Activated CD4-positive, alpha-beta T cell treated with anti-CD3 and anti-CD28 coated beads, Interleukin-2, amount 10 ng/mL, durations not matched to agents 7 days and 5 days (primary cell): ENCODE results near the gene RTP5. TPM values are rescaled to one million over a fixed set of nuclear protein-coding genes. Genes with fewer than 3 reads are reported as not detected.
"Not testable (repeated sequence)": the region's sequence is repeated elsewhere in the genome, so short reads cannot be mapped to it uniquely, and the experiment has no call there.

Experiments used
- CTCF ChIA-PET: fragments of 350-600 bp; sonication (Branson Sonifier 250); formaldehyde crosslinking; loops from one replicate; lab custom pipeline; 2021; ENCODE audit warnings: antibody characterized with exemption; lab: Charles Lee
- POLR2A ChIA-PET: fragments of 350-600 bp; sonication (Branson Sonifier 250); formaldehyde crosslinking; loops from one replicate; lab custom pipeline; 2021; ENCODE audit warnings: antibody characterized with exemption; lab: Charles Lee
- DNase-seq: peaks from one replicate; pipeline ENCODE4 v3.0.0-alpha.2; 2020
- H3K27ac Mint-ChIP-seq: one replicate; pipeline ENCODE4 v1.8.0; 2021; ENCODE audit warnings: mild to moderate bottlenecking, moderate library complexity, mixed read lengths
- H3K27me3 Mint-ChIP-seq: one replicate; pipeline ENCODE4 v1.8.0; 2021; ENCODE audit warnings: mixed read lengths
- H3K36me3 Mint-ChIP-seq: one replicate; pipeline ENCODE4 v1.8.0; 2021; ENCODE audit warnings: low read depth, mixed read lengths
- H3K4me1 Mint-ChIP-seq: one replicate; pipeline ENCODE4 v1.8.0; 2021; ENCODE audit warnings: mixed read lengths
- H3K4me3 Mint-ChIP-seq: one replicate; pipeline ENCODE4 v1.8.0; 2021; ENCODE audit warnings: mild to moderate bottlenecking, moderate library complexity, mixed read lengths
- H3K9me3 Mint-ChIP-seq: one replicate; pipeline ENCODE4 v1.8.0; 2021; ENCODE audit warnings: mixed read lengths
- total RNA-seq, 2 experiments: library from RNA; stranded (reverse); gene quantifications; one replicate each; pipeline ENCODE4 v1.2.3, GENCODE V29; 2021

The RTP5 gene
- total RNA-seq, 2 experiments from 2014 or later = not detected

- H3K4me3 Mint-ChIP-seq = no peak overlapping the region
- peaks cover 7% of the 10 kb centered on the region for H3K27me3 Mint-ChIP-seq
- ChIA-PET CTCF (no interaction called here), POLR2A (no interaction called here)
- peaks cover 28% of the 10 kb centered on the region for H3K4me1 Mint-ChIP-seq
- no peaks in the 10 kb centered on the region for H3K36me3 Mint-ChIP-seq
- no peaks in the 10 kb centered on the region for H3K9me3 Mint-ChIP-seq
- DNase-seq = no peak
- peak overlapping the region; percentile 13 for H3K27ac Mint-ChIP-seq
Observed at GRCh38 chr2:241872313-241872642, 2.7 kb downstream of the RTP5 start.

GRCh38 chr2:241873081-241873802 is 3.7 kb downstream of the RTP5 start:
- H3K27me3 Mint-ChIP-seq = peaks cover 7% of the 10 kb centered on the region
- H3K36me3 Mint-ChIP-seq = no peaks in the 10 kb centered on the region
- H3K9me3 Mint-ChIP-seq = no peaks in the 10 kb centered on the region
- ChIA-PET CTCF (no interaction called here), POLR2A (no interaction called here)
- no peak overlapping the region for H3K27ac Mint-ChIP-seq
- no peak overlapping the region for H3K4me3 Mint-ChIP-seq
- peaks cover 18% of the 10 kb centered on the region for H3K4me1 Mint-ChIP-seq
- no peak for DNase-seq

GRCh38 chr2:241873803-241874110 is 4.2 kb downstream of the RTP5 start:
- peaks cover 13% of the 10 kb centered on the region for H3K4me1 Mint-ChIP-seq
- CTCF ChIA-PET = no interaction called here
- POLR2A ChIA-PET = no interaction called here

GRCh38 chr2:241874277-241874925 is 4.9 kb downstream of the RTP5 start:
- H3K9me3 Mint-ChIP-seq = no peaks in the 10 kb centered on the region
- peaks cover 4% of the 10 kb centered on the region for H3K27me3 Mint-ChIP-seq
- no peak for DNase-seq
- no peak overlapping the region for H3K4me3 Mint-ChIP-seq
- ChIA-PET POLR2A (no interaction called here), CTCF (no interaction called here)
- peaks cover 7% of the 10 kb centered on the region for H3K4me1 Mint-ChIP-seq
- H3K36me3 Mint-ChIP-seq = no peaks in the 10 kb centered on the region
- H3K27ac Mint-ChIP-seq = no peak overlapping the region

More at GRCh38 chr2:241873803-241874110, 4.2 kb downstream of the RTP5 start:
- H3K27me3 Mint-ChIP-seq = peaks cover 7% of the 10 kb centered on the region
- DNase-seq = no peak
- no peak overlapping the region for H3K27ac Mint-ChIP-seq
- H3K36me3 Mint-ChIP-seq = no peaks in the 10 kb centered on the region
- H3K4me3 Mint-ChIP-seq = no peak overlapping the region
- H3K9me3 Mint-ChIP-seq = no peaks in the 10 kb centered on the region

DNA sequence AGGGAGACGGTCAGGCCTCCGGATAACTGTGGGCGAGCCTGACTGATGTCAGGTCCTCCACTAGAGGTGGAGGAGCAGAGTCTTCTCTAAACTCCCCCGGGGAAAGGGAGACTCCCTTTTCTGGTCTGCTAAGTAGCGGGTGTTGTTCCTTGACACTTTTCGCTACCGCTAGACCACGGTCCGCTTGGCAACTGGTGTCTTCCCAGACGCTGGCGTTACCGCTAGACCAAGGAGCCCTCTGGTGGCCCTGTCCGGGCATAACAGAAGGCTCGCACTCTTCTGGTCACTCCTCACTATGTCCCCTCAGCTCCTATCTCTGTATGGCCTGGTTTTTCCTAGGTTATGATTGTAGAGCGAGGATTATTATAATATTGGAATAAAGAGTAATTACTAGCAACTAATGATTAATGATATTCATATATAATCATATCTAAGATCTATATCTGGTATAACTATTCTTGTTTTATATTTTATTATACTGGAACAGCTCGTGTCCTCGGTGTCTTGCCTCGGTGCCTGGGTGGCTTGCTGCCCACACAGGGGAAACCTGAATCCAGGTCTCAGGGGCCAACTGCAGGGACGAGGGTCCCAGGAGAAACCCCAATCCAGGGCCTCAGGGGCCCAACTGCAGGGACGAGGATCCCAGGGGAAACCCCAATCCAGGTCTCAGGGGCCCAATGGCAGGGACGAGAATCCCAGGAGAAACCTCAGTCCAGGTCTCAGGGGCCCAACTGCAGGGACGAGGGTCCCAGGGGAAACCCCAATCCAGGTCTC is 6.4 kb downstream of the RTP5 start:
- H3K4me3 Mint-ChIP-seq, H3K9me3 Mint-ChIP-seq, H3K27me3 Mint-ChIP-seq, POLR2A ChIA-PET, DNase-seq, H3K27ac Mint-ChIP-seq, H3K36me3 Mint-ChIP-seq: not testable (repeated sequence)
- CTCF ChIA-PET = interaction anchor here (0.7 kb wide), 1 partner anchor 98 kb away, joined by 3 read pairs; no protein-coding TSS in a partner anchor
- H3K4me1 Mint-ChIP-seq = peaks cover 16% of the 10 kb centered on the region

GRCh38 chr2:241876528-241877196 is 7.1 kb downstream of the RTP5 start:
- peak overlapping the region; percentile 54 for H3K27ac Mint-ChIP-seq
- H3K27me3 Mint-ChIP-seq = peaks cover 2% of the 10 kb centered on the region
- peaks cover 18% of the 10 kb centered on the region for H3K4me1 Mint-ChIP-seq
- no peak for DNase-seq
- CTCF ChIA-PET = interaction anchor here (3.1 kb wide), 1 partner anchor 8 kb away, joined by 19 read pairs; the partner anchor contains the start of gene RTP5
- H3K4me3 Mint-ChIP-seq = no peak overlapping the region
- H3K9me3 Mint-ChIP-seq = no peaks in the 10 kb centered on the region
- POLR2A ChIA-PET = no interaction called here
- H3K36me3 Mint-ChIP-seq = no peaks in the 10 kb centered on the region

GRCh38 chr2:241877197-241877685 is 7.7 kb downstream of the RTP5 start:
- Mint-ChIP-seq H3K27ac (peak overlapping the region; percentile 54), H3K36me3 (no peaks in the 10 kb centered on the region), H3K27me3 (peaks cover 2% of the 10 kb centered on the region), H3K4me1 (peaks cover 23% of the 10 kb centered on the region), H3K4me3 (no peak overlapping the region), H3K9me3 (no peaks in the 10 kb centered on the region)
- ChIA-PET CTCF (interaction anchor here (1.4 to 3.6 kb wide), 3 partner anchors 9 to 176 kb away, joined by 3 to 22 read pairs (median 19); partner anchors contain the start of genes ING5 and RTP5), POLR2A (no interaction called here)
- DNase-seq = no peak

DNA sequence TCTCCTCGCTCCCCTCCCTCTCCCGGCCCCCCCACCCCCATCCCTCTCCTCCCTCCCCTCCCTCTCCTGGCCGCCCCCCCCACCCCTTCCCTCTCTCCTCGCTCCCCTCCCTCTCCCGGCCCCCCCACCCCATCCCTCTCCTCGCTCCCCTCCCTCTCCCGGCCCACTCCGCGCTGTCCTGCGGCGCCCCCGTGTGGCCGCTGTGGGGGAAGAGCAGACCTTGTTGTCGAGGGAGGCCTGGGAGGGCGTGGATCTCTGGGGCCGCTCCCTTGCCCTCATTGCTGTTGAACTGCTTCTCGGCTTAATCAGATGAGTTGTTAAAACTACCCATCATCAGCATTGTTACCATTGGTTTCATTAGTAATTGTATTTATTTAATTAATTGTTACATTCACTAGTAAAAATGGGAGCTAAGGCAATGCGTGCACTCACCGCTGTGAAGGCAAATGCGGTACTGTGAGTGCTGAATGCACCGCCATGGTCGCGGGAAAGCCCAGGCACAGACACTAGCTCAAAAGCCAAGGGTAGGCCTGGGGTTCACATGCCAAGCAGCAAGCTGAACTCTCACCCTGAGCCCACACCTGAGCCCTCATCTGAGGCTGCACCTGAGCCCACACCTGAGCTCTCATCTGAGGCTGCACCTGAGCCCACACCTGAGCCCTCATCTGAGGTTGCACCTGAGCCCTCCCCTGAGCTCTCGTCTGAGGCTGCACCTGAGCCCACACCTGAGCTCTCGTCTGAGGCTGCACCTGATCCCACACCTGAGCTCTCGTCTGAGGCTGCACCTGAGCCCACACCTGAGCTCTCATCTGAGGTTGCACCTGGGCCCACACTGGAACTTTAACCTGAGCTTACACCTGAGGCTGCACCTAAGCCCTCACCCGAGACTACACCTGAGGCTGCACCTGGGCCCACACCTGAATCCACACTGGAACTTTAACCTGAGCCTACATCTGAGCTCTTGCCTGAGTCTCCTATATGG is 8.8 kb downstream of the RTP5 start:
- Mint-ChIP-seq H3K27me3 (peaks cover 2% of the 10 kb centered on the region), H3K4me3 (no peak overlapping the region), H3K27ac (no peak overlapping the region), H3K9me3 (no peaks in the 10 kb centered on the region), H3K4me1 (peaks cover 34% of the 10 kb centered on the region), H3K36me3 (peaks cover 4% of the 10 kb centered on the region)
- ChIA-PET POLR2A (no interaction called here), CTCF (interaction anchor here (0.6 to 3.6 kb wide), 23 partner anchors 8 to 1027 kb away, joined by 3 to 22 read pairs (median 3); partner anchors contain the start of genes DTYMK, ING5 and RTP5)
- peak; percentile 78 for DNase-seq

DNA sequence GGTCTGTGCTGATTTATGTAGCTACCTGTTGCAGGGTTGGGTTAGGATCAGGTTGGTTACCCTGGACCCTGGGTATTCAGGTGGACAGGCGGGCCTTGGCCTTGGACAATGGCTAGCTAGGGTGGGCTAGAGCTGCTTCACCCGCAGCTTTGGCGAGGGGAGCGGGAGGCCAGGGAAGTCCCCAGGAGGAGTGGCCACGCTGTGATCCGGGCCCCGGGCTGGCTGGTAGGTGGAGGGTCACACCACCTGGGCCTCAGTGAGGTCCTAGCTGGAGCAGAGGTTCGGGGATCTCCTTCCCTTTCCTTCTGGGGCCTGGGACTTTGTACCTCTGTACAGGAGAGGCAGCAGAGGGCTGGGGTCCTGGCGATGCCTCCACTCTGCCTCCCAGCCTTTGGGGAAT is 9.8 kb downstream of the RTP5 start:
- Mint-ChIP-seq H3K27ac (peak overlapping the region; percentile 82), H3K4me3 (no peak overlapping the region), H3K36me3 (peaks cover 7% of the 10 kb centered on the region), H3K9me3 (no peaks in the 10 kb centered on the region), H3K27me3 (peaks cover 2% of the 10 kb centered on the region), H3K4me1 (peaks cover 34% of the 10 kb centered on the region)
- ChIA-PET CTCF (interaction anchor here (1.1 to 3.6 kb wide), 14 partner anchors 9 to 1028 kb away, joined by 3 to 22 read pairs (median 4); partner anchors contain the start of genes D2HGDH, DTYMK, ING5 and RTP5), POLR2A (no interaction called here)
- DNase-seq = no peak

DNA sequence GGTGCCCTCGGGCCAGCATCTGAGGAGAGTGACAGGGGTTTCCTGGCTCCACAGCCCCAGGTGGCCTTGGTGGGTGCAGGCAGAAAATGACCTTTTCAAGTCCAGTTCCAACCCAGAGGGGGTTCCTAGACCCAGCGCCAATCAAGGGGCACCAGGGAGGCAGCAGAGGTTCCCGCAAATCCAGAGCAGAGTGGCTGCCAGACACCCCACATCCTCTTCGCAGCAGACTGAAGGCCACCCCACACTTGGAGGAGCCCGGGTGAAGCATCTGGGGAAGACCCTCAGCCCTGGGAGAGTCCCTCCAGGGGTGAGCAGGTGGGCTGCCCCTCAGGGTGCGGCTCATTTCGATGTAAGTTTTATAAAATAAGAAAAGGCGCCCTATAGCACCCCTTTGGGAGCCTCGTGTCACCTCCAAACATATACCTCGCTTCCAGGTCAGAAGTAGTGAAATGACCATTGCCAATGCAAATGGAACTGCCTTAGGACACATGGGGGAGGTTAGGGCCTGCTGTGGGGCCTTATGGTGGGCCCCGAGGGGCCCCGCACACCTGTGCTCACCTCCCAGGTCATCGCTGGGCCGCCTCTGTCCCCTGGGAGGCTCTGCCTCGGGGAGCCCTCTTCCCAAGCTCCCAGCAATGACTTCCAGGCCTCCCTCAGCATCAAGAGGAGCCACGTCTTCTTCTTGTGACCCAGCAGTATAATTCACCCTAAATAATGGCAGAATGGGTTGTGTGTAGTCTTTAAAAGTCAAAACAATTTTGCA is 11.0 kb downstream of the RTP5 start:
- H3K4me1 Mint-ChIP-seq = peaks cover 37% of the 10 kb centered on the region
- CTCF ChIA-PET = interaction anchor here (1.1 to 3.6 kb wide), 2 partner anchors 146 to 179 kb away, joined by 3 to 22 read pairs; partner anchors contain the start of genes D2HGDH and ING5
- POLR2A ChIA-PET = interaction anchor here (0.6 kb wide), 1 partner anchor 12 kb away, joined by 3 read pairs; no protein-coding TSS in a partner anchor
- H3K4me3 Mint-ChIP-seq = peak overlapping the region; percentile 82
- H3K27ac Mint-ChIP-seq = peak overlapping the region; percentile 94
- H3K27me3 Mint-ChIP-seq = peaks cover 2% of the 10 kb centered on the region
- DNase-seq = no peak
- peaks cover 12% of the 10 kb centered on the region for H3K36me3 Mint-ChIP-seq
- H3K9me3 Mint-ChIP-seq = no peaks in the 10 kb centered on the region

- H3K4me3 Mint-ChIP-seq = peak overlapping the region; percentile 82
- peak; percentile 32 for DNase-seq
- H3K27me3 Mint-ChIP-seq = peaks cover 2% of the 10 kb centered on the region
- no peaks in the 10 kb centered on the region for H3K9me3 Mint-ChIP-seq
- peaks cover 46% of the 10 kb centered on the region for H3K4me1 Mint-ChIP-seq
- POLR2A ChIA-PET = no interaction called here
- peaks cover 21% of the 10 kb centered on the region for H3K36me3 Mint-ChIP-seq
- CTCF ChIA-PET = no interaction called here
- H3K27ac Mint-ChIP-seq = peak overlapping the region; percentile 94
Observed at GRCh38 chr2:241882091-241882625, 12.6 kb downstream of the RTP5 start.
